Endothelial cell of umbilical vein (primary cell): ENCODE measurements around the gene SUPT4H1.

ENCODE experiments used
- EZH2 ChIP-seq: IDR thresholded peaks from 2 replicates; pipeline ENCODE4 v1.6.1; 2012; ENCODE audit warnings: borderline replicate concordance, low read depth, mild to moderate bottlenecking, moderate library complexity, low read length, inconsistent platforms; ENCODE audit not compliant: severe bottlenecking
- GATA2 ChIP-seq: IDR thresholded peaks from 2 replicates; pipeline ENCODE4 v1.7.0; 2011; ENCODE audit warnings: low read depth, mild to moderate bottlenecking, moderate library complexity, mixed read lengths, low read length; ENCODE audit not compliant: insufficient read length, insufficient read depth
- JUN ChIP-seq: IDR thresholded peaks from 2 replicates; pipeline ENCODE4 v1.6.1; 2011; ENCODE audit warnings: borderline replicate concordance, low read depth; ENCODE audit not compliant: insufficient read length, insufficient read depth
- MYC ChIP-seq: IDR thresholded peaks from one replicate; pipeline ENCODE4 v1.6.1; 2011; ENCODE audit warnings: mild to moderate bottlenecking, low read depth, low read length
- POLR2A ChIP-seq: IDR thresholded peaks from 2 replicates; pipeline ENCODE4 v1.6.1; 2012; ENCODE audit warnings: low read depth, mild to moderate bottlenecking, control low read depth, low read length
- POLR2AphosphoS5 ChIP-seq: IDR thresholded peaks from 2 replicates; pipeline ENCODE4 v1.6.1; 2012; ENCODE audit warnings: low read depth, mild to moderate bottlenecking, control low read depth, low read length, moderate library complexity; ENCODE audit not compliant: insufficient read depth
- TF ChIP-seq, protein P1 (sequence below), 2 donors: IDR thresholded peaks; 1 replicate in 1 of 2; 2 replicates in 1 of 2; pipeline ENCODE4 v1.5.1; 2011; ENCODE audit warnings: low read length in 2 of 2, mild to moderate bottlenecking in 2 of 2, moderate library complexity in 2 of 2, control low read depth in 1 of 2, inconsistent platforms in 1 of 2, low read depth in 1 of 2; ENCODE audit not compliant: insufficient read depth in 1 of 2; ENCODE audit errors: extremely low read depth in 1 of 2
- TF ChIP-seq, protein P2 (sequence below): IDR thresholded peaks from 2 replicates; pipeline ENCODE4 v1.6.1; 2011; ENCODE audit not compliant: insufficient read depth, insufficient read length

DNA sequence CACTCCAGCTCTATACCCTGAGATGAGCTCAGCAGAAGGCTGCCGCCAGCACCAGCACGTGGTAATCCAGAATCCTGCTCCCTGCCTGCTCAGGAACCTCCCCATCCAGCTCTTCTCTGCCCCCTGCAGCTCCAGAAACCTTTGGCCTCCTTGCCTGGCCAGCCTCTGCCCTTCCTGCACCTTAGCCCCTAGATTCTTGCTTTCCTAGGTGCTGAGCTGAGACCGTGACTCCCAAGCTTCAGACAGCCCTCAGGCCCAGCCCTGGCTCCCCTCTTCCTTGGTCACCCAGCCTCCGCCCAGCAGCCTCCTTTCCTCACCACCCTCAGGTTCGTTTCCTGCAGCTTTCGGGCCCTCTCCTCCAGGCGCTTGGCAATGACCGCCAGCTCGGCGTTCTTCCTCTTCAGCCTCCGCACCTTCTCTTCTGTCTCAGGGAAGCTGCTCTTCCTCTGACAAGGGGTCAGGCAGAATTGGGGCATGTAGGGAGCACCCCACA is 26.0 kb downstream of the SUPT4H1 start:
- TF ChIP-seq MYC (no peak), POLR2AphosphoS5 (no peak), POLR2A (no peak), GATA2 (no peak), EZH2 (no peak), JUN (no peak)
- TF ChIP-seq, protein P1, sequence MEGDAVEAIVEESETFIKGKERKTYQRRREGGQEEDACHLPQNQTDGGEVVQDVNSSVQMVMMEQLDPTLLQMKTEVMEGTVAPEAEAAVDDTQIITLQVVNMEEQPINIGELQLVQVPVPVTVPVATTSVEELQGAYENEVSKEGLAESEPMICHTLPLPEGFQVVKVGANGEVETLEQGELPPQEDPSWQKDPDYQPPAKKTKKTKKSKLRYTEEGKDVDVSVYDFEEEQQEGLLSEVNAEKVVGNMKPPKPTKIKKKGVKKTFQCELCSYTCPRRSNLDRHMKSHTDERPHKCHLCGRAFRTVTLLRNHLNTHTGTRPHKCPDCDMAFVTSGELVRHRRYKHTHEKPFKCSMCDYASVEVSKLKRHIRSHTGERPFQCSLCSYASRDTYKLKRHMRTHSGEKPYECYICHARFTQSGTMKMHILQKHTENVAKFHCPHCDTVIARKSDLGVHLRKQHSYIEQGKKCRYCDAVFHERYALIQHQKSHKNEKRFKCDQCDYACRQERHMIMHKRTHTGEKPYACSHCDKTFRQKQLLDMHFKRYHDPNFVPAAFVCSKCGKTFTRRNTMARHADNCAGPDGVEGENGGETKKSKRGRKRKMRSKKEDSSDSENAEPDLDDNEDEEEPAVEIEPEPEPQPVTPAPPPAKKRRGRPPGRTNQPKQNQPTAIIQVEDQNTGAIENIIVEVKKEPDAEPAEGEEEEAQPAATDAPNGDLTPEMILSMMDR (IDR thresholded peaks at IDR 0.05; ENCODE audit: extremely low read depth in 1 of 2, insufficient read depth in 1 of 2, low read depth in 1 of 2, low read length in 2 of 2): no peak
- TF ChIP-seq, protein P2, sequence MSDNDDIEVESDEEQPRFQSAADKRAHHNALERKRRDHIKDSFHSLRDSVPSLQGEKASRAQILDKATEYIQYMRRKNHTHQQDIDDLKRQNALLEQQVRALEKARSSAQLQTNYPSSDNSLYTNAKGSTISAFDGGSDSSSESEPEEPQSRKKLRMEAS: no peak
